HepG2 (cell line): ENCODE data around the gene KRT76. TPM values are rescaled to one million over a fixed set of nuclear protein-coding genes. Genes with fewer than 3 reads are reported as not detected.

ENCODE experiments used
- EEA1 ChIP-seq: sonication (generic); formaldehyde crosslinking; IDR thresholded peaks from 2 replicates; pipeline ENCODE4 v1.5.1; 2020; ENCODE audit warnings: mild to moderate bottlenecking, missing genetic modification reagents, borderline replicate concordance
- HNF1A ChIP-seq, 2 experiments: sonication (generic) in 1 of 2; formaldehyde crosslinking in 1 of 2; IDR thresholded peaks; 2 replicates each; pipeline versions ENCODE4 v1.4.0 to v1.6.1; 2016 to 2020; ENCODE audit warnings: borderline replicate concordance in 1 of 2, low read depth in 1 of 2, mild to moderate bottlenecking in 1 of 2, missing genetic modification reagents in 1 of 2
- ZNF281 ChIP-seq: sonication (generic); formaldehyde crosslinking; IDR thresholded peaks from 2 replicates; pipeline ENCODE4 v1.4.0; 2020; ENCODE audit warnings: missing genetic modification reagents, borderline replicate concordance
- ZNF407 ChIP-seq: sonication (generic); formaldehyde crosslinking; IDR thresholded peaks from one replicate; pipeline ENCODE4 v1.5.1; 2020; ENCODE audit warnings: mild to moderate bottlenecking, missing genetic modification reagents; ENCODE audit errors: not compliant biosample characterization
- ZNF558 ChIP-seq: sonication (generic); formaldehyde crosslinking; IDR thresholded peaks from 2 replicates; pipeline ENCODE4 v1.9.0; 2022; ENCODE audit warnings: mild to moderate bottlenecking, missing genetic modification reagents, borderline replicate concordance
- ZSCAN22 ChIP-seq: sonication (generic); formaldehyde crosslinking; IDR thresholded peaks from 2 replicates; pipeline ENCODE4 v1.4.0; 2020; ENCODE audit warnings: mild to moderate bottlenecking, missing genetic modification reagents
- polyA plus RNA-seq, 8 experiments: library from polyadenylated mRNA; depleted of rRNA in 3 of 8; stranded (reverse) in 7 of 8; unstranded in 1 of 8; fragments of >200 nt; fragmentation: Illumina TruSeq in 4 of 8; extraction: Trizol in 4 of 8; gene quantifications; 2 replicates each; pipeline versions ENCODE4 v1.2.1 to v1.2.3, GENCODE V29; 2011 to 2016; ENCODE audit warnings: low read depth in 4 of 8, missing spikeins in 1 of 8, mixed read lengths in 1 of 8; ENCODE audit not compliant: insufficient read depth in 1 of 8
- total RNA-seq, 5 experiments: library from RNA; depleted of rRNA; stranded (reverse); fragments of >200 nt; fragmentation: Illumina TruSeq; extraction: Trizol; gene quantifications; 2 replicates each; pipeline ENCODE4 v1.2.3, GENCODE V29; 2016; ENCODE audit warnings: low read depth in 1 of 5

Gene KRT76
- total and polyA plus RNA-seq, 2 of the 13 experiments (the other 11 are each of a cell fraction or from before 2014, with no cell fraction given) = not detected

- TF ChIP-seq HNF1A (IDR thresholded peaks at IDR 0.05; ENCODE audit: low read depth) = no peak
- no peak for TF ChIP-seq HNF1A (CRISPR knock-in tag; IDR thresholded peaks at IDR 0.05; ENCODE audit: borderline replicate concordance)
- no peak for TF ChIP-seq EEA1 (CRISPR knock-in tag)
- no peak for TF ChIP-seq ZNF558 (CRISPR knock-in tag)
- TF ChIP-seq ZSCAN22 (CRISPR knock-in tag) = no peak
- no peak for TF ChIP-seq ZNF407 (CRISPR knock-in tag)
- TF ChIP-seq ZNF281 = no peak
- TF ChIP-seq, all 625 proteins: peak for 0
Measured at GRCh38 chr12:52813885-52814709, 37.0 kb upstream of the KRT76 start, which contains the start of gene KRT4 (continued).
